ENCODE data around the gene ZNF836. TPM values are rescaled to one million over a fixed set of nuclear protein-coding genes. Genes with fewer than 3 reads are reported as not detected.
"Not testable (repeated sequence)": the region's sequence is repeated elsewhere in the genome, so short reads cannot be mapped to it uniquely, and the experiment has no call there.

The ZNF836 gene
- total RNA-seq, 4 donors from 2014 or later = 5.8 to 15.1 (median 7.3) TPM

DNA sequence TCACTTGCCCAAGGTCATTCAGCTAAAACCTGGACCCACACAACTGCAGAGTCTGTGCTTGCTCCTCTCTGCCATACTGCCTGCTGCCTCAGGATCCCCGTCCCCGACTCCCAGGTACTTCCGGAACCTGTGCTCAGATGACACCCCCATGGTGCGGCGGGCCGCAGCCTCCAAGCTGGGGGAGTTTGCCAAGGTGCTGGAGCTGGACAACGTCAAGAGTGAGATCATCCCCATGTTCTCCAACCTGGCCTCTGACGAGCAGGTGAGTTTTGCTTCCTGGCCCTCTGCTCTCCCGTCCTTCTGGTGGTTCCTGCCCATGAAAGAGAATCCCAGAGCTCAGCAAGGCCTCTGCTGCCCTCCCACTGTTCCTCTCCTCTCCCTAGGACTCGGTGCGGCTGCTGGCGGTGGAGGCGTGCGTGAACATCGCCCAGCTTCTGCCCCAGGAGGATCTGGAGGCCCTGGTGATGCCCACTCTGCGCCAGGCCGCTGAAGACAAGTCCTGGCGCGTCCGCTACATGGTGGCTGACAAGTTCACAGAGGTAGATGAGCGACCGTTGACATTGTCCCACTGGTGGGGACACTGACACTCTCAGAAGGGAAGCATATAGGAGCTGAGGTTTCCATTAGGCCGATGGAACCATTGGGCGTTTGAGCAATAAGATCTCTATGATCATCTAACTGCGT lies 41.3 kb upstream of the ZNF836 start:
- DNase-seq (ENCODE audit: low spot score) = no peak
- ATAC-seq (ENCODE audit: low FRiP score) = no peak
- TF ChIP-seq CTCF (IDR thresholded peaks at IDR 0.05) = no peak

DNA sequence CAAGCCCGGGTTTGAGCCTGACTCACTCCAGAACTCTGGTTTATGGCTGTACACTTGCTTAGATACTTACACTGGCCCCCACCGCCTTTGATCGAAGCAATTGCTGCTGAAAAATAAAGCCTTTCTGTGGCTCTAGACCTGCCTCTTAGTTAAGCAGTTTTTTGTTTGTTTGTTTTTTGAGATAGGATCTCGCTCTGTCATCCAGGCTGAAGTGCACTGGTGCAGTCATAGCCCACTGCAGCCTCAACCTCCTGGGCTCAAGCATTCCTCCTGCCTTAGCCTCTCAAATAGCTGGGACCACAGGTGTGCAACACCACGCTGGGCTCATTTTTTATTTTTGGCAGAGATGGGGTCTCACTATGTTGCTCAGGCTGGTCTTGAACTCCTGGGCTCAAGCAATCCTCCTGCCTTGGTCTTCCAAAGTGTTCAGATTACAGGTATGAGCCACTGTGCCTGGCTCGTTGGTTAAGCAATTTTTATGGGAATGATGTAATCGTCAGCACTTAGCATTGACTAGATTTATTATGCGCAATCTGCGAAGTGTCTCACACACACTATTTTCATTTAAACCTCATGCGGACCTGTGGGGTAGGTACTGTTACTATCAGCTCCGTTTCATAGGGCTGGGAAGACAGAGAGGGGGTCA lies 40.6 kb upstream of the ZNF836 start:
- DNase-seq (ENCODE audit: low spot score) (no peak), ATAC-seq (ENCODE audit: low FRiP score) (no peak)
- TF ChIP-seq CTCF (IDR thresholded peaks at IDR 0.05) = no peak

GRCh38 chr19:52211203-52211602 lies 39.8 kb upstream of the ZNF836 start:
- no peak for ATAC-seq (ENCODE audit: low FRiP score)

GRCh38 chr19:52206481-52206880 lies 35.1 kb upstream of the ZNF836 start:
- no peak for ATAC-seq (ENCODE audit: low FRiP score)
- no peak for TF ChIP-seq CTCF (IDR thresholded peaks at IDR 0.05)
- DNase-seq (ENCODE audit: low spot score) = no peak

More at GRCh38 chr19:52211203-52211602, 39.8 kb upstream of the ZNF836 start:
- DNase-seq (ENCODE audit: low spot score) = no peak
- TF ChIP-seq CTCF (IDR thresholded peaks at IDR 0.05) = no peak

- DNase-seq (ENCODE audit: low spot score); ATAC-seq (ENCODE audit: low FRiP score): not testable (repeated sequence)
These were observed 29.5 kb upstream of the ZNF836 start for GRCh38 chr19:52200755-52201391.

GRCh38 chr19:52200044-52200443 lies 28.6 kb upstream of the ZNF836 start:
- ATAC-seq (ENCODE audit: low FRiP score) (peak; percentile 90), DNase-seq (ENCODE audit: low spot score) (peak; percentile 27)
- TF ChIP-seq CTCF (IDR thresholded peaks at IDR 0.05) = no peak

GRCh38 chr19:52198678-52199077 lies 27.3 kb upstream of the ZNF836 start:
- ATAC-seq (ENCODE audit: low FRiP score) = no peak
- no peak for TF ChIP-seq CTCF (IDR thresholded peaks at IDR 0.05)
- DNase-seq (ENCODE audit: low spot score) = no peak

All from omental fat pad (tissue), 4 donors.